ENCODE results near the gene CADM4. TPM values are rescaled to one million over a fixed set of nuclear protein-coding genes. Genes with fewer than 3 reads are reported as not detected.

CADM4 gene
- total and polyA plus RNA-seq, 9 of the 15 experiments (the other 6 are each of a cell fraction or from before 2014, with no cell fraction given): 0.03 to 4.6 (median 1.3) TPM

DNA sequence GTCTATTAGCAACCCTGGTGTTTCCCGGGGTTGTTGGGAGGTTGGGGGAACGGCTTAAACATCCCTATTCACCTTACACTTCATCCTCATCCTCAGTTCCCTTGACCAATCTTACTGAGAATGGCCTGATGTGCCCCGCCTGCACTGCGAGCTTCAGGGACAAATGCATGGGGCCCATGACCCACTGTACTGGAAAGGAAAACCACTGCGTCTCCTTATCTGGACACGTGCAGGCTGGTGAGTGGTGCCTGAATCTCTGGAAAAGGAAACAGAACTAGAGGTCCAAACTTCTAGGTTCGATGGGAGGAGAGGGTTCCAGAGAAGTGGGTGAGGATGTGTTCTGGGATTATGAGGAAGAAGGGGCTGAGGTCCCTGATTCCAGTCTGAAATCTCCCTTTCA is 58.2 kb downstream of the CADM4 start (continued):
- TF ChIP-seq BHLHE40 (IDR thresholded peaks at IDR 0.05; ENCODE audit: low read length): peak; percentile 76
- TF ChIP-seq XRCC5 (IDR thresholded peaks at IDR 0.05; ENCODE audit: low read depth, low read length): no peak
- peak; percentile 45; the same call in 1 of the 2 replicates for TF ChIP-seq CXXC5 (CRISPR knock-in tag; IDR thresholded peaks at IDR 0.05)

DNA sequence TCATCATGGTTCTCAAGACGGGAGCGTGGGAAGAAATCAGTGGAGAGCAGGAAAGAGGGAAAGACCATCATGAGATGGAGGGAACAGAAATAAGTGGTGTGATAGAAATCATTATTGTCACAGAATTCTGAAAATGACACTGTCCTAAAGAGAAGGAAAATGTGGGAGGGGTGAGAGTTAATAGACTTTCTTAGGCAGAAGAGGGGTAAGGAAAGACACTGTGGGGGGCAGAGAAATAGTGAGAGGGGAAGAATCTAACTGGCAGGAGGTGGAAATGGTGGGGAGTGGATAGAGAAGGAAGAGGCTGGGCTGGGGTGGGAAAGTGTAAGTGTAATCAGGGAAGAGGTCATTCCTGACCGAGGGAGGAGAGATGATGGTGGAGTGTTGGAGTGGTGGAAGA is 60.9 kb downstream of the CADM4 start:
- FAIRE-seq (no peak), DNase-seq (ENCODE audit: extremely low read depth in 1 of 4, low spot score in 3 of 4) (no peak), ATAC-seq (no peak)
- Histone ChIP-seq H3K27me3 (ENCODE audit: control insufficient read depth in 2 of 2, insufficient read depth in 2 of 2, low read length in 2 of 2) (no peaks in the 10 kb centered on the region; a peak in 1 of 5 replicates), H3K9ac (ENCODE audit: insufficient read depth in 1 of 2, low read depth in 2 of 2, low read length in 2 of 2) (no peak overlapping the region), H3K4me2 (ENCODE audit: insufficient read depth, low read length) (no peak overlapping the region), H3K36me3 (ENCODE audit: control insufficient read depth, insufficient read depth, low read length) (no peaks in the 10 kb centered on the region), H3K27ac (ENCODE audit: extremely low read depth, low read depth, low read length) (no peak overlapping the region), H2AFZ (ENCODE audit: low read depth, low read length) (no peak overlapping the region), H4K20me1 (replicated peaks; ENCODE audit: control insufficient read depth, insufficient read depth, low read length) (no peaks in the 10 kb centered on the region), H3K9me1 (ENCODE audit: control insufficient read depth, insufficient read depth, low read length) (no peaks in the 10 kb centered on the region), H3K9me3 (replicated peaks; ENCODE audit: control insufficient read depth, insufficient read depth, low read depth, low read length) (no peaks in the 10 kb centered on the region), H3K79me2 (ENCODE audit: control insufficient read depth, insufficient read depth, low read length) (peaks cover 12% of the 10 kb centered on the region), H3K4me1 (replicated peaks in 1 of 2; ENCODE audit: control insufficient read depth in 2 of 2, insufficient read depth in 2 of 2, low read length in 2 of 2) (peaks cover 15 to 29% of the 10 kb centered on the region in 2 experiments; a peak in 4 of 5 replicates), H3K4me3 (no peak overlapping the region)
- CTCF ChIA-PET (ENCODE audit: low intra/inter-chr PET ratio): no interaction called here
- intact Hi-C loops (cut with micrococcal nuclease) (no loop called here), in situ Hi-C loops (cut with MboI) (no loop called here)
- TF ChIP-seq ZNF57 (CRISPR knock-in tag; IDR thresholded peaks at IDR 0.05) (no peak), NEUROD1 (IDR thresholded peaks at IDR 0.05; ENCODE audit: borderline replicate concordance, low read depth, low read length, partially characterized antibody) (no peak), BCOR (IDR thresholded peaks at IDR 0.05) (no peak), ZBTB43 (CRISPR knock-in tag; IDR thresholded peaks at IDR 0.05) (no peak), PTBP1 (IDR thresholded peaks at IDR 0.05; ENCODE audit: low read depth, low read length) (no peak)
- TF ChIP-seq, protein P1, sequence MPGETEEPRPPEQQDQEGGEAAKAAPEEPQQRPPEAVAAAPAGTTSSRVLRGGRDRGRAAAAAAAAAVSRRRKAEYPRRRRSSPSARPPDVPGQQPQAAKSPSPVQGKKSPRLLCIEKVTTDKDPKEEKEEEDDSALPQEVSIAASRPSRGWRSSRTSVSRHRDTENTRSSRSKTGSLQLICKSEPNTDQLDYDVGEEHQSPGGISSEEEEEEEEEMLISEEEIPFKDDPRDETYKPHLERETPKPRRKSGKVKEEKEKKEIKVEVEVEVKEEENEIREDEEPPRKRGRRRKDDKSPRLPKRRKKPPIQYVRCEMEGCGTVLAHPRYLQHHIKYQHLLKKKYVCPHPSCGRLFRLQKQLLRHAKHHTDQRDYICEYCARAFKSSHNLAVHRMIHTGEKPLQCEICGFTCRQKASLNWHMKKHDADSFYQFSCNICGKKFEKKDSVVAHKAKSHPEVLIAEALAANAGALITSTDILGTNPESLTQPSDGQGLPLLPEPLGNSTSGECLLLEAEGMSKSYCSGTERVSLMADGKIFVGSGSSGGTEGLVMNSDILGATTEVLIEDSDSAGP (CRISPR knock-in tag; IDR thresholded peaks at IDR 0.05): no peak
- TF ChIP-seq, protein P2, sequence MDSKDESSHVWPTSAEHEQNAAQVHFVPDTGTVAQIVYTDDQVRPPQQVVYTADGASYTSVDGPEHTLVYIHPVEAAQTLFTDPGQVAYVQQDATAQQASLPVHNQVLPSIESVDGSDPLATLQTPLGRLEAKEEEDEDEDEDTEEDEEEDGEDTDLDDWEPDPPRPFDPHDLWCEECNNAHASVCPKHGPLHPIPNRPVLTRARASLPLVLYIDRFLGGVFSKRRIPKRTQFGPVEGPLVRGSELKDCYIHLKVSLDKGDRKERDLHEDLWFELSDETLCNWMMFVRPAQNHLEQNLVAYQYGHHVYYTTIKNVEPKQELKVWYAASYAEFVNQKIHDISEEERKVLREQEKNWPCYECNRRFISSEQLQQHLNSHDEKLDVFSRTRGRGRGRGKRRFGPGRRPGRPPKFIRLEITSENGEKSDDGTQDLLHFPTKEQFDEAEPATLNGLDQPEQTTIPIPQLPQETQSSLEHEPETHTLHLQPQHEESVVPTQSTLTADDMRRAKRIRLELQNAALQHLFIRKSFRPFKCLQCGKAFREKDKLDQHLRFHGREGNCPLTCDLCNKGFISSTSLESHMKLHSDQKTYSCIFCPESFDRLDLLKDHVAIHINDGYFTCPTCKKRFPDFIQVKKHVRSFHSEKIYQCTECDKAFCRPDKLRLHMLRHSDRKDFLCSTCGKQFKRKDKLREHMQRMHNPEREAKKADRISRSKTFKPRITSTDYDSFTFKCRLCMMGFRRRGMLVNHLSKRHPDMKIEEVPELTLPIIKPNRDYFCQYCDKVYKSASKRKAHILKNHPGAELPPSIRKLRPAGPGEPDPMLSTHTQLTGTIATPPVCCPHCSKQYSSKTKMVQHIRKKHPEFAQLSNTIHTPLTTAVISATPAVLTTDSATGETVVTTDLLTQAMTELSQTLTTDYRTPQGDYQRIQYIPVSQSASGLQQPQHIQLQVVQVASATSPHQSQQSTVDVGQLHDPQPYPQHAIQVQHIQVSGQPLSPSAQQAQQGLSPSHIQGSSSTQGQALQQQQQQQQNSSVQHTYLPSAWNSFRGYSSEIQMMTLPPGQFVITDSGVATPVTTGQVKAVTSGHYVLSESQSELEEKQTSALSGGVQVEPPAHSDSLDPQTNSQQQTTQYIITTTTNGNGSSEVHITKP (IDR thresholded peaks at IDR 0.05; ENCODE audit: partially characterized antibody): peak; percentile 64
- BruUV-seq (replicated peaks): no TSS peak
- POLR2A ChIA-PET: interaction anchor here (0.9 kb wide), 1 partner anchor 86 kb away, joined by 5 read pairs; no protein-coding TSS in a partner anchor
- WGBS (ENCODE audit: insufficient coverage, low coverage, missing lambda C conversion rate): 52% methylated on average over 3 of the region's 3 CpGs
